ENCODE results near the gene GLT8D1. TPM values are rescaled to one million over a fixed set of nuclear protein-coding genes. Genes with fewer than 3 reads are reported as not detected.
"Not testable (repeated sequence)": the region's sequence is repeated elsewhere in the genome, so short reads cannot be mapped to it uniquely, and the experiment has no call there.

GLT8D1 gene
- total RNA-seq, 1 donor, result 107 TPM

DNA sequence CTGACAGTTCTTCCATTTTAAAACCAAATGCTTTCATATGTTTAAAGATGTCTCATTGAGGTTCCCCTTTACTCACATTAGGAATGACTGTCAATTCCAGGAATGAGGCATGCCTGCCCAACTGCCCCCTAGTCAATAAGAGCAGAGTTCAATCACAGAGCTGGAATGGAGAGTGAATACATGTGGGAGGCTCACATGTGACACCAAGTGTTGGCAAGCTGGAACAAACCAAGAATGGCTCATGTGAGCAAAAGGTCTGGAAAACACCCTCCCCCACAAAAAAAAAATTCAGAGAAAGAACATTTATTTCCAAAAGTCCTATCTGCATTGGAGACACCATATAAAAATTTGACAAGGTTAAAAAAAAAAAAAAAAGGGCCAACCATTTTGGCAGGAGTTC lies 23.6 kb downstream of the GLT8D1 start:
- H3K4me3 ChIP-seq (ENCODE audit: low read depth, low read length), result no peak overlapping the region
- TF ChIP-seq, protein P1, sequence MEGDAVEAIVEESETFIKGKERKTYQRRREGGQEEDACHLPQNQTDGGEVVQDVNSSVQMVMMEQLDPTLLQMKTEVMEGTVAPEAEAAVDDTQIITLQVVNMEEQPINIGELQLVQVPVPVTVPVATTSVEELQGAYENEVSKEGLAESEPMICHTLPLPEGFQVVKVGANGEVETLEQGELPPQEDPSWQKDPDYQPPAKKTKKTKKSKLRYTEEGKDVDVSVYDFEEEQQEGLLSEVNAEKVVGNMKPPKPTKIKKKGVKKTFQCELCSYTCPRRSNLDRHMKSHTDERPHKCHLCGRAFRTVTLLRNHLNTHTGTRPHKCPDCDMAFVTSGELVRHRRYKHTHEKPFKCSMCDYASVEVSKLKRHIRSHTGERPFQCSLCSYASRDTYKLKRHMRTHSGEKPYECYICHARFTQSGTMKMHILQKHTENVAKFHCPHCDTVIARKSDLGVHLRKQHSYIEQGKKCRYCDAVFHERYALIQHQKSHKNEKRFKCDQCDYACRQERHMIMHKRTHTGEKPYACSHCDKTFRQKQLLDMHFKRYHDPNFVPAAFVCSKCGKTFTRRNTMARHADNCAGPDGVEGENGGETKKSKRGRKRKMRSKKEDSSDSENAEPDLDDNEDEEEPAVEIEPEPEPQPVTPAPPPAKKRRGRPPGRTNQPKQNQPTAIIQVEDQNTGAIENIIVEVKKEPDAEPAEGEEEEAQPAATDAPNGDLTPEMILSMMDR (IDR thresholded peaks at IDR 0.05; ENCODE audit: insufficient read depth, low read length), result no peak
- peak; percentile 76 for DNase-seq (ENCODE audit: low read depth)

DNA sequence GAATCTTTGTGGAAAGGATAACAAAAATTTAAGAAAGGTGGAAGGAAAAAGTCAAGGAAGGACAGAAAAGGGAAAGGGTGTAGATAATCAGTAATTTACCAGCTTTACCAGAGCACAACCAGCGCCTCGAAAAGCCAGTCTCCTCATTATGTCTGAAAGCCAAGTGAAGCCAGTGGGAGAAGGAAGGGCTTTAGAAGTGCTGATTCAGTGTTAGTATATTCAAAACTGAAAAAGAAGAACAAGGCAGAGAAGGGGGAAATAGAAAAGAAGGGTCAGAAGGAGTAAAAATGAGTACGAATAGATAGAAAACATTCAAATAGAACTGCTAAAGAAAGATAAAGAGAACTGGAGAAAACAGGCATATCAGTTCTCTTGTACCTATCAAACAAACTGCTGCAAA lies 24.0 kb downstream of the GLT8D1 start:
- DNase-seq (ENCODE audit: low read depth), result no peak
- TF ChIP-seq, protein P1 (IDR thresholded peaks at IDR 0.05; ENCODE audit: insufficient read depth, low read length), result no peak
- H3K4me3 ChIP-seq (ENCODE audit: low read depth, low read length), result no peak overlapping the region

DNA sequence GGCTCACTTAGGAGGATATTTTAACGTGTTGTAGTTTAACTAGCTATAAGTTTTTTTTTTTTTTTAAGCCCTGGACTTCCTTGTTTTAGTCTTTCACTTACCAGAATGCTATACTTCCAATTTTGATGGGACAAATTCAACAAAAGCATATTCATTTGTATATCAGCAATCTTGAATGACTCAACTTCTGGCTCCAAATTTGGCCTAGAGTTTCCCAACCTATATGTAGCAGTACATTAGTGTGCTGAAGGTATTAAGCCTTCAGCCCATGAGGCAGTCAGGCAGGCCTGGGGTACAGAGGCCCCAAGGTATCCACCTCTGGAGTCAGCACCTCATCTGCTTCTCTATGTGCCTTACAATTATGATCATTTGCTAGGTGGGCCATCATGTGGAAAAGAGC lies 25.8 kb downstream of the GLT8D1 start:
- TF ChIP-seq, protein P1 (IDR thresholded peaks at IDR 0.05; ENCODE audit: insufficient read depth, low read length), result no peak
- no peak overlapping the region for H3K4me3 ChIP-seq (ENCODE audit: low read depth, low read length)
- peak; percentile 65 for DNase-seq (ENCODE audit: low read depth)

DNA sequence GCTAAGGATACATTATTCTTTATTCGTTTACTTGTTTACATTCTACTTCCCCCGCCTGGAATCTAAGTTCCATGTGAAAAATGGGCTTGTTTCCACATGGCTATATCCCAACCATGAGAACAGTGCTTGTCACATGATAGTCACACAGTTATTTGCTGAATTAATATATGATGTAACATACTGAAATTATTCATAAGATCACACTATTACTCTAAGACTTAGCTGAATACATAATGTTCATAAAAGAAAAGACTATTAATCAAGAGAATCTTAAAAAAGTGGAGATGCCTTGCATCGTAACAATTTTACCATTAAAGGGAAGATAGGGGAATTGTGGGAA lies 26.4 kb downstream of the GLT8D1 start:
- H3K4me3 ChIP-seq (ENCODE audit: low read depth, low read length), result no peak overlapping the region
- TF ChIP-seq, protein P1 (IDR thresholded peaks at IDR 0.05; ENCODE audit: insufficient read depth, low read length), result no peak
- DNase-seq (ENCODE audit: low read depth), result peak; percentile 82

DNA sequence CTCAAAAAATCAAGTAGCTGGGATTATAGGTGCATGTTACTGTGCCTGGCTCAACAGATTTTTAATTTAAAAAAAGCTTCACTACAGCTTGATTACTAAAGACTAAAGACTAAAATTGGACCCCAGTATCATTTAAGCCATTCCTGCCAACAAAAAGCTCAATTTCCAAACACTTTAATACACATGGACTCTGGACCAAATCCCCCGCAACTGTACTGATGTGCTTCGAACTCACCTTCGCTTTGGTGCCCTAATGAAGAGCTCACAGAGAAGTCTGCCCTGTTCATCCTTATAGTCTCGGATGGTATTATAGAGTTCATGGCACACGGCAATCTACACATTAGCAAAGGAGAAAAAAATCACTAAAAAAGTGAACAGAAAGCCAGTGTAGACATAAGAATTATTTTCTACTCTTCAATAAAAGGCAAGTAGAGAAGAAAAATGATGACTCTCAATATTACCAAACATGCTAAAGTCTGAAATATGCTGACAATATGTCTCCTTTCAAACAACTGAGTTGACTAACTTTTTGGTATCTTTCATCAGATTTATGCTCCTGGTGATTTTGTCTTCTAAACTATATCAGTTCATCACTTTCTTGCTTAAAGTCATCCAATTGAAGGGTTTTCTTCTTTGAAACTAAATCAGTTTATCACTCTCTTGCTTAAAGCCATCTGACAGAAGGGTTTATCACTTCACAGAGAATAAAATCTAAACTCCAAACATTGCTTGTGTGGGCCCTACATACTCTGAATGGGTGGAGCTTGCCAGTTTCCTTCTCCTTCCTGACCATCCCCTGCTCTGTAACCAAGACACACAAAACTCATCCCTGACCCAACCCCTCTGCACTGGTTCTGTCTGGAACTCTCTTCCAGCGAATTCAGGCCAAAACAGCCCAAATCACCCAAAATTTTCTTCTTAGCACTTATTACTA lies 27.1 kb downstream of the GLT8D1 start:
- DNase-seq (ENCODE audit: low read depth), result no peak
- H3K4me3 ChIP-seq (ENCODE audit: low read depth, low read length), result no peak overlapping the region
- TF ChIP-seq, protein P1 (IDR thresholded peaks at IDR 0.05; ENCODE audit: insufficient read depth, low read length), result no peak

DNA sequence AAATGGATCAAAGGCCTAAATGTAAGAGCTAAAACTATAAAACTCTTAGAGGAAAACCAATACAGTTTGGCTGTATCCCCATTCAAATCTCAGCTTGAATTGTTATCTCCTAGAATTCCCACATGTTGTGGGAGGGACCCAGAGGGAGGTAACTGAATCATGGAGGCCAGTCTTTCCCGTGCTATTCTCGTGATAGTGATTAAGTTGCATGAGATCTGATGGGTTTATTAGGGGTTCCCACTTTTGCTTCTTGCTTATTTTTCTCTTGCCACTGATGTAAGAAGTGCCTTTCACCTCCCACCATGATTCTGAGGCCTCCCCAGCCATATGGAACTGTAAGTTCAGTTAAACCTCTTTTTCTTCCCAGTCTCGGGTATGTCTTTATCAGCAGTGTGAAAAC lies 29.4 kb downstream of the GLT8D1 start:
- DNase-seq (ENCODE audit: low read depth), result not testable (repeated sequence)

DNA sequence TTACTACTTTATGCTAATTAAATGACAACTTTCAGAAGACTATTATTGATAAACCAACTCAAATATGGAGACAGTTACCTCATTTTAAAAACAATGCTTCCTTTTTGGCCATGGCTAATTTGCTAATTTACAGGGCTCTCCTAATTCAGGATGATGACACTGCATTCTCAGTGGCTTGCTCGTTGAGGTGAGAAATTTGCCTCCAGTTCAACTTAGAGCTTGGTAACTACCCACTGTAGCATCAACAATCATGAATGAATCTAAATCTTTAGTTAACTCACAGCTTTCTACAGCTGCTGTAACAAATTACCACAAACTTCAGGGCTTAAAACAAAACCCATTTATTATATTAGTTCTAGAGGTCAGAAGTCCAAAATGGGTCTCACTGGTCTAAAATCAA lies 33.9 kb downstream of the GLT8D1 start:
- TF ChIP-seq, protein P1 (IDR thresholded peaks at IDR 0.05; ENCODE audit: insufficient read depth, low read length), result no peak
- DNase-seq (ENCODE audit: low read depth), result no peak
- H3K4me3 ChIP-seq (ENCODE audit: low read depth, low read length), result no peak overlapping the region

More for the DNA sequence above, 29.4 kb downstream of the GLT8D1 start:
- H3K4me3 ChIP-seq (ENCODE audit: low read depth, low read length), result not testable (repeated sequence)
